HG03520 (cell line): ENCODE measurements around the gene LMBR1.
"Not testable (repeated sequence)": the region's sequence is repeated elsewhere in the genome, so short reads cannot be mapped to it uniquely, and the experiment has no call there.

Source experiments
- ATAC-seq: cut with Tn5 transposase; IDR thresholded peaks from one replicate; pipeline ENCODE4 v1.9.1; 2021; ENCODE audit warnings: mild to moderate bottlenecking, moderate library complexity; ENCODE audit not compliant: unreplicated experiment

The LMBR1 gene

GRCh38 chr7:156907656-156908055 is 14.7 kb upstream of the LMBR1 start:
- ATAC-seq: no peak

DNA sequence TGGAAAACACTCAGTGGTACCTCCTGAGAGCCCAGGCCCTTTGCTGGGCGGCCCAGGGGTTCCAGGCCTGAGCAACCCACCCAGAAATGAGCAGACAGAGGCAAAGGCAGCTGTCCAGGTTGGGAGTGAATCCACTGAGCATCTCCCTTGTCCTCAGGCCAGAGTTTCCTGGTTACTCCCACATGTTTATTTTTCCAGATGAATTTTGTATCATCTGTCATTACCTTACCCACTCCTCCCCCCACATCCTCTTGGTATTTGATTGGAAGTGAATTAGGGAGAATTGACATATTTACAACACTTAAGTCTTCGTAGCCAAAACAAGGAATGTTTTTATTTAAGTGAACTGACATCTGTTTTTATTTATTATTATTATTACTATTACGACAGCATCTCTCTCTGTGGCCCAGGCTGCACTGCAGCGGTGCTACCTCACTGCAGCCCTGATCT is 13.2 kb upstream of the LMBR1 start:
- ATAC-seq: no peak

GRCh38 chr7:156903232-156903909 is 10.4 kb upstream of the LMBR1 start:
- no peak for ATAC-seq

- ATAC-seq: not testable (repeated sequence)
Observed at GRCh38 chr7:156900093-156900492, 7.1 kb upstream of the LMBR1 start.

DNA sequence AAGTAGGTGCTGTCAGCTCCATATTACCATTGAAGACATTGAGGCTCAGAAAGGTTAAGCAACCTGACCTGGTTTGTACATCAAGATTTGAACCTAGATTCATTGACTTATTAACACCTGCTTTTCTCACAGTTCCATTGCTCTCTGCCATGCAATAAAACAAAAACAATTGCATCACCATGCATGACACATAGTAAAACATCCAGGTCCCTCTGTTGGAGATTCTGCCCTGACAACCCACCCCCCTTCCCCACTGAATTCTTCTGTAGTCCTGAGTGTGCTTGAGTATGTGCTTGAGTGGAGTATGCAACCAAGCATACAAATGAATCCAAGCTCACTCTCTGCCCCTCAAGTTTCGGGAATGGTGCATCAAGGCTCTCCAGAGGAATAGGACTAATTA is 6.0 kb upstream of the LMBR1 start:
- ATAC-seq: no peak

GRCh38 chr7:156897673-156898072 is 4.7 kb upstream of the LMBR1 start:
- ATAC-seq: no peak

DNA sequence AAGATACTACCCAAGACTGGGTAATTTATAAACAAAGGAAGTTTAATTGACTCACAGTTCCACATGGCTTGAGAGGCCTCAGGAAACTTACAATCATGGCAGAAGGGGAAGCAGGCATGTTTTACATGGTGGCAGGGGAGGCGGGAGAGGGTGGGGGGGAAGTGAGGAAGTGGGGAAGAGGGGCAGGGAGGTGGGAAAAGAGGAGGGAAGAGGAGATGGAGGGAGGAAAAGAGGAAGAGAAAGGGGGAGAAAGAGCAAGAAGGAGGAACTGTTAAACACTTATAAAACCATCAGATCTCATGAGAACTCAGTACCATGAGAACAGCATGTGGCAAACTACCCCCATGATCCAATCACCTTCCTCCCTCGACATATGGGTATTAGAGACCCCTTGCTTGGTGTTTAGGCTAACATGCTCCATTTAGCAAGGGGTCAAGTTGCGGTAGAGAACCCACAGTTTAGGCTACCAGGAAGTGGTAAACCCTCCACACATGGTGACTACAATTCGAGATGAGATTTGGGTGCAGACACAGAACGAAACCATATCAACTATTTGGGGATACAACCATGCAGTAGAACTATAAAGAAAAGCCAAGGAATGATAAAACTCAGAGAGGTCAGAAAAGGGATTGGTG is 3.5 kb upstream of the LMBR1 start:
- no peak for ATAC-seq

DNA sequence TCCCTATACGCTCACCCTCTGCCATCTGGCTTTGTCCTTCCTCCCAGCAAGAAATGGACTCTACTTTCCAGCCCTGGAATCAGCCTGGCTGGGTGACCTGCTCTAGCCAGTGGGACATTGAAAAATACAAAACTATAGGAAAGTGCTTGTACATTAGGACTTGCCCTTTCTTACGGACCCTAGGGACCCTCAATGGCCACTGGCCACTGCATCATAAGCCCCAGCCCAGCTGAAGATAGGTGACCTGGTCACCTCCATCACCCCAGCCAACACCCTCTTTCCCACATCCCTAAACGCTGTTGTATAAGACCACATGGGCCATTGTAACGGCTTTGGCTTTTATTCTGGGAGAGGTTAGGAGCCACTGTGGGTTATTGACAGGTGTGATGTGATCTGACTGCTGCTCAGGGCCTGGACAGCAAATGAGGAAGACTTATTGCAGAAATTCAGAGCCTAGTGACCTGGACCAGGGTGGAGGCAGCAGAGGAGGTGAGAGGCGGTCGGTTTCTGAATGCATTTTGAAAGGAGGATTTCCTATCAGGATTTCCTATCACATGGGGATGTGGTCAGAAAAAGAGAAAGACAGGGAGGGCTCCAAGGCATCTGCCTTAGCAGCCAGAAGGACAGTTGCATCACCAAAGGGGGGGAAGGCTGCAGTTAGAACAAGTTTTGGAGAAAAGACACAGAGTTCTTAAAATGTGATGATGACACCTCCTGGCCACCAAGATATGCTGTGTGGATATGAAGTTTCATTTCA is 2.2 kb upstream of the LMBR1 start:
- no peak for ATAC-seq

- ATAC-seq: no peak
Observed at GRCh38 chr7:156892081-156892800, 742 bp downstream of the LMBR1 start.

DNA sequence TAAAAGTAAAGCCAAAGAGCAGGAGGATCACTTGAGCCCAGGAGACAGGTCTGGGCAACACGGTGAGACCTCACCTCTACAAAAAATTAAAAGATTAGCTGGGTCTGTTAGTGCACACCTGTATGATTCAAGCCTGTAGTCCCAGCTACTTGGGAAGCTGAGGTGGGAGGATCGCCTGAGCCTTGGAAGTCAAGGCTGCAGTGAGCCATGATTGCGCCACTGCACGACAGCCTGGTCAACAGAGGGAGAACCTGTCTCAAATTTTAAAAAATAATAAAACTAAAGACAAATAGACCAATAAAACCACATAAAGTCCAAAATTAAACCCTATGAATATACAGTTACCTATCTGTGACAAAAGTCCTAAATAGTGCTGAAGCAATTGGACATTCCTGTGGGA is 3.2 kb downstream of the LMBR1 start:
- ATAC-seq: no peak

GRCh38 chr7:156889089-156889488 is 3.9 kb downstream of the LMBR1 start:
- ATAC-seq: no peak

- ATAC-seq: no peak
Observed at GRCh38 chr7:156886020-156886795, 6.8 kb downstream of the LMBR1 start.

DNA sequence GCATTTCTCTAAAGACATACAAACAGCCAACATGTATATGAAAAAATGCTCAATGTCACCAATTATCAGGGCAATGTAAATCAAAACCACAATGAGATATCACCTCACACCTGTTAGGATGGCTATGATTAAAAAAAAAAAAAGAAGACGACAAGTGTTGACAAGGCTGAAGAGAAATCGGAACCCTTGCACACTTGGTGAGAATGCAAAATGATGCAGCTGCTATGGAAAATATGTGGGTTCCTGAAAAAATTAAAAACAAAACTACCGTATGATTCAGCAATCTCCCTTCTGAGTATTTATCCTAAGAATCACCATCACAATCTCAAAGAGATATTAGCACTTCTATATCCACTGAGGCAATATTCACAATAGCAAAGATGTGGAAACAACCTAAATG is 11.3 kb downstream of the LMBR1 start:
- no peak for ATAC-seq

DNA sequence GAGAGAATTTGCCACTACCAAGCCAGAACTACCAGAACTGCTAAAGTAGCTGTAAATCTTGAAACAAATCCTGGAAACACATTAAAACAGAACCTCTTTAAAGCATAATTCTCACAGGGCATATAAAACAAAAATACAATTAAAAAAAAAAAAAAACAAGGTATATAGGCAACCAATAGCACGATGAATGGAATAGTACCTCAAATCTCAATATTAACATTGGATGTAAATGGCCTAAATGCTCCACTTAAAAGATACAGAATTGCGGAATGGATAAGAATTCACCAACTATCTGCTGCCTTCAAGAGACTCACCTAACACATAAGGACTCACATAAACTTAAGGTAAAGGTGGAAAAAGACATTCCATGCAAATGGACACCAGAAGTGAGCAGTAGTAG is 17.2 kb downstream of the LMBR1 start:
- ATAC-seq: no peak

GRCh38 chr7:156868363-156868762 is 24.6 kb downstream of the LMBR1 start:
- not testable (repeated sequence) for ATAC-seq

GRCh38 chr7:156865493-156865892 is 27.5 kb downstream of the LMBR1 start:
- no peak for ATAC-seq

- ATAC-seq: not testable (repeated sequence)
Observed at GRCh38 chr7:156862022-156862421, 31.0 kb downstream of the LMBR1 start.

DNA sequence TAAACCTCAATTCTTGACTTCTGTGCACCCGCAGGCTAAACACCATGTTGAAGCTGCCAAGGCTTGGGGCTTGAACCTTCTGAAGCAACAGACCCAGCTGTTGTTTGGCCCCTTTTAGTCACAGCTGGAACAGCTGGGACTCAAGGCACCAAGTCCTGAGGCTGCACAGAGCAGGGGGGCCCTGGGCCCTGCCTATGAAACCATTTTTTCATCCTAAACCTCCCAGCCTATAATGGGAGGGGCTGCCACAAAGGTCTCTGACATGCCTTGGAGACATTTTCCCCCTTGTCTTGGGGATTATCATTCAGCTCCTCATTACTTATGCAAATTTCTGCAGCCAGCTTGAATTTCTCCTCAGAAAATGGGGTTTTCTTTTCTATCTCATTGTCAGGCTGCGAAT is 31.8 kb downstream of the LMBR1 start:
- ATAC-seq: no peak

GRCh38 chr7:156860099-156860498 is 32.9 kb downstream of the LMBR1 start:
- ATAC-seq: not testable (repeated sequence)

GRCh38 chr7:156858523-156858922 is 34.5 kb downstream of the LMBR1 start:
- ATAC-seq: no peak

GRCh38 chr7:156857757-156858156 is 35.2 kb downstream of the LMBR1 start:
- no peak for ATAC-seq
